Adipocyte (in vitro differentiated cells): ENCODE data around the gene FAM13A.
A peak's percentile ranks its signal among the peaks of the same experiment; 100 is the strongest.

Source experiments
- DNase-seq: peaks from one replicate; pipeline ENCODE4 v3.0.0-alpha.2; 2015; ENCODE audit warnings: low read depth
- H3K27me3 ChIP-seq: replicated peaks from 2 replicates; pipeline ENCODE4 v1.7.0; 2013; ENCODE audit warnings: mild to moderate bottlenecking, low read length, moderate library complexity; ENCODE audit not compliant: control insufficient read depth, insufficient read depth
- H3K36me3 ChIP-seq: 2 replicates; pipeline ENCODE4 v1.7.0; 2013; ENCODE audit warnings: low read length, mild to moderate bottlenecking, moderate library complexity; ENCODE audit not compliant: control insufficient read depth, insufficient read depth, severe bottlenecking
- H3K4me1 ChIP-seq: 2 replicates; pipeline ENCODE4 v1.7.0; 2013; ENCODE audit warnings: mild to moderate bottlenecking, low read length, moderate library complexity; ENCODE audit not compliant: control insufficient read depth, insufficient read depth
- H3K4me3 ChIP-seq: 2 replicates; pipeline ENCODE4 v1.7.0; 2013; ENCODE audit warnings: mild to moderate bottlenecking, low read length, moderate library complexity
- H3K9ac ChIP-seq: 2 replicates; pipeline ENCODE4 v1.7.0; 2013; ENCODE audit warnings: mild to moderate bottlenecking, low read length, moderate library complexity
- H3K9me3 ChIP-seq: 2 replicates; pipeline ENCODE4 v1.7.0; 2013; ENCODE audit warnings: mild to moderate bottlenecking, low read length, moderate library complexity; ENCODE audit not compliant: control insufficient read depth

Gene FAM13A

DNA sequence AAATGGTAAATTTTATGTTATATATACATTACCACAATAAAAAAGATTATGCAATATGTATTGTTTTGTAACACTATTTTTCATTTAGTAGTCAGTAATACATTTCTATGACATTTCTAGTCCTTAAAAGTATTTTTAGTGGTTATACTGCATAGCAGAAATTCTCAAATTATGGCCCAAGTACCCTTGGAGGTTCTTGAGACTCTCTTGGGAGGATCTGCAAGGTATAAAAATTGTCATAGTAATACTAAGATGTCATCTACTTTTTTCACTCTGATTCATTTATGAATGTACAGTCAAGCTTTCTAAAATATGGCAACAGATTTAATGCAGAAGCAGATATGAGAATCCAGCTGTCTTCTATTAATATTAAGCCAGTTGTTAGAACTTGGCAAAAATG, 220.8 kb downstream of the FAM13A start:
- DNase-seq, result no peak
- Histone ChIP-seq H3K9me3 (no peaks in the 10 kb centered on the region), H3K4me3 (no peak overlapping the region), H3K27me3 (no peaks in the 10 kb centered on the region), H3K9ac (no peak overlapping the region), H3K4me1 (peaks cover 2% of the 10 kb centered on the region), H3K36me3 (no peaks in the 10 kb centered on the region)

DNA sequence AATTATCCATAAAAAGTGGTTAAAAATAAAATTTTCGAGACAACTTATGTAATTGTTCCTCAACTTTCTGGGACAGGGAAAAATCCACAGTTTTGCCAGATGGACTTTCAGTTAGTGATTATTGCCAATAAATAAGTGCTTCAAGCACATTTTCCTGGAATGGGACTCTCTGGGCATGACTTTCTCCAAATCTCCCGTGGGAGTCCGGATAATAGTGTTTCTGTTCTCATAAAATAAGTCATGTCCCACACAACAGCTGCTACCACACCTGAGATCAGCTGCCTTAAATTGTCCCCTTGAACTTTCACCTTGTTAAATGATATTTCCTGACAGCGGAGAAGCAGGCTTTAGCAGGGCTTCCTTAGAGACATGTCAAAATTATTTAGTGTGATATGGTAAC, 226.0 kb downstream of the FAM13A start:
- H3K4me3 ChIP-seq, result no peak overlapping the region
- no peak for DNase-seq
- no peaks in the 10 kb centered on the region for H3K27me3 ChIP-seq
- H3K36me3 ChIP-seq, result no peaks in the 10 kb centered on the region
- no peaks in the 10 kb centered on the region for H3K9me3 ChIP-seq
- peaks cover 38% of the 10 kb centered on the region for H3K4me1 ChIP-seq
- H3K9ac ChIP-seq, result no peak overlapping the region

GRCh38 chr4:88830598-88830997, 226.4 kb downstream of the FAM13A start:
- Histone ChIP-seq H3K9ac (no peak overlapping the region), H3K27me3 (no peaks in the 10 kb centered on the region), H3K9me3 (no peaks in the 10 kb centered on the region), H3K4me1 (peaks cover 38% of the 10 kb centered on the region), H3K4me3 (no peak overlapping the region), H3K36me3 (no peaks in the 10 kb centered on the region)
- no peak for DNase-seq

- peak overlapping the region; percentile 51 for H3K9ac ChIP-seq
- no peaks in the 10 kb centered on the region for H3K27me3 ChIP-seq
- peak; percentile 67 for DNase-seq
- H3K4me3 ChIP-seq, result no peak overlapping the region
- no peaks in the 10 kb centered on the region for H3K36me3 ChIP-seq
- H3K4me1 ChIP-seq, result peaks cover 38% of the 10 kb centered on the region
- no peaks in the 10 kb centered on the region for H3K9me3 ChIP-seq
These were observed 228.0 kb downstream of the FAM13A start for GRCh38 chr4:88828842-88829571.

- Histone ChIP-seq H3K9me3 (no peaks in the 10 kb centered on the region), H3K27me3 (no peaks in the 10 kb centered on the region), H3K9ac (no peak overlapping the region), H3K4me3 (no peak overlapping the region), H3K4me1 (peaks cover 38% of the 10 kb centered on the region), H3K36me3 (no peaks in the 10 kb centered on the region)
- no peak for DNase-seq
These were observed 229.5 kb downstream of the FAM13A start for GRCh38 chr4:88827442-88827841.

GRCh38 chr4:88826771-88827170, 230.2 kb downstream of the FAM13A start:
- DNase-seq, result no peak
- no peaks in the 10 kb centered on the region for H3K9me3 ChIP-seq
- no peaks in the 10 kb centered on the region for H3K27me3 ChIP-seq
- H3K9ac ChIP-seq, result no peak overlapping the region
- H3K4me1 ChIP-seq, result peaks cover 42% of the 10 kb centered on the region
- H3K4me3 ChIP-seq, result no peak overlapping the region
- no peaks in the 10 kb centered on the region for H3K36me3 ChIP-seq

DNA sequence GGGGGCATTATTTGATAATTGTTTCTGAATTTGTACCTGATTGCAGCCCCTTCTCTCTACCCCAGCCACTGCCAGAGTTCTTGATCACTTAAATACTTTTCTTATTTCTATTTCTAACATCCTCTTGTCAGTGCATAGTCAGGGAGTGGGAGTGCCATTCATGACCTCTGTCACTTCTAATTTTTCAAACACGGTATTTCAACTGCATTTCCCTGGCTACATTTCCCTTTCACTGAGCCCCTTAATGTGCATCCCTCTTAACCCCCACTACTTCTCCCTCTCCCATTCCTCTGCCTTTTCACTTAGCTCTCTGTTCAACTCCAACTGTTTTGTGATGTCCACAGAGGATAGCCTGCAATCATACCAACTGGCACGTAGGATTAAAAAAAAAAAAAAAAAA, 231.1 kb downstream of the FAM13A start:
- H3K36me3 ChIP-seq, result no peaks in the 10 kb centered on the region
- no peak overlapping the region for H3K9ac ChIP-seq
- no peaks in the 10 kb centered on the region for H3K9me3 ChIP-seq
- H3K4me1 ChIP-seq, result peaks cover 37% of the 10 kb centered on the region
- no peaks in the 10 kb centered on the region for H3K27me3 ChIP-seq
- DNase-seq, result no peak
- H3K4me3 ChIP-seq, result no peak overlapping the region

DNA sequence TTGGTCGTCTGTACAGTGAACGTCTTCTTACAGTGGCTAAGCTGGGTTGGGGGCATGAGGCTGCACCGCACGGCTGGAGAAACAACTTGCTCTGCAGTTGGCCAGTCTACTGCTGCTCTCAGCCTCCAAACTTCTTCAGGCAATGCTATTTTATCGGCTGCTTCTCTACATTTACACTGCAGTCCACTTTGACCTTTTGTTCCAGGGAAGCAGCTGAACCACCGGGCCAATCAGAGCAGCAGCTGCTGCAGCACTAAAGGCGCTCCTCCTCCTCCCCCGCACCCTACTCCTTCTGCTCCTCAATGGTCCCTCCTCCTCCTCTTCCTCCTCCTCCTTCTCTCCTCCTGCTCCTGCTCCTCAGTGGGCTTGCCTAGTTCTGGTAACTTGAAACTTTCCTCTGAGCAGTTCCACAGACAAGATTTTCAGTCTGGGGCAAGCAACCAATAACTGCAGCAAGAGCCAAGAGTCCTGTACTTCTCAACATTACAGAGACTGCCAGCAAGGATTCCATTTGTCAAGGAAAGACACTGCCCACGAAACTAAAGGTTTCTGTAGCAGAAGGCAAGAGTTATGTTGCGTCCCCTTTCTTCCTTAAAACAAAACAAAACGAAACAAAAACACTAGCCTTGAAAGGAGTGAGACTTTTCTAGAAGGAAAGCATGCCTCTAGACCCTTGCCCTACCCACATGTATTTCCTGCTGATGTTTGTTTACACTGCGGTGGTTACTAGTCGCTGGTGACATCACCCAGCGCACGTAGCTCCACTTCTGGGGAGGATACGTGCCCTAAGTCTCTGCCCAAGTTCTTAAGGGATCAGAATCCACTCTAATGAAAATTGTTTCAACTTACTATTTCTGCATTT, 233.7 kb downstream of the FAM13A start:
- peaks cover 40% of the 10 kb centered on the region for H3K4me1 ChIP-seq
- peak; percentile 96 for DNase-seq
- H3K36me3 ChIP-seq, result no peaks in the 10 kb centered on the region
- H3K4me3 ChIP-seq, result peak overlapping the region; percentile 91
- H3K9ac ChIP-seq, result peak overlapping the region; percentile 90
- no peaks in the 10 kb centered on the region for H3K9me3 ChIP-seq
- no peaks in the 10 kb centered on the region for H3K27me3 ChIP-seq

DNA sequence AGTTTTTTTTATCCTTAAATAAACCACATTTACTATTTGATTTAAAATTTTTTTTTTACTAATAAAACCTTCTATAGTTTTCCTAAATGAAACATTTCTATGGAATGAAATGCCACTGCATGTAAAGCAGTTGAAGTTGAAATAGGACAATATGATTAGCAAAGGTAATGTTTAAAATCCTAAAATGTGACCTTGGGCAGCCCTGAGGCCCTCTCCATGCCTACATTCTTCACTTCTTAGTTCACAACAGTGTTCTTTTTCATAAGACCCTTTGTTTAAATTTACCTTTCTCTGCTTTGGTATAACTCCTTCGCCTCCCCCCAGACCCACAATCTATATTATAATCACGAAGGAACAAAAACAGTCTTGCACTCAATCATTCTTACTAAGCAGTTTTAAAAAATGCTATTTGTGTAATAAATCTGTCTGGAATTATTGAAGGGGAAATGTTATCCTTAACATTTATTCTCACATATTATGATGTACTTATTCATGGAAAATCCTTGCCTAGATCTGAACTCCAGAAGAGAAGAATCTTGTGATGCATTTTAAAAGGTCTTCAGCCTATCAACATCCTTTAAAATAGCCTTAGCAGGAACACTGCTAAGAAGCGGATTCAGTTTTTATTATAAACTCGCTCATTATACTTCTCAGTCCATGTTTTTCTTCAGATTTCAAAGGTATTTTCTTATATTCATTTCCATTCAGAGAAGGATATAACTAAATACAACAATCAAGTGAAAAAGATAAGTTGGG, 234.8 kb downstream of the FAM13A start:
- peak overlapping the region; percentile 90 for H3K9ac ChIP-seq
- H3K36me3 ChIP-seq, result no peaks in the 10 kb centered on the region
- no peaks in the 10 kb centered on the region for H3K27me3 ChIP-seq
- no peaks in the 10 kb centered on the region for H3K9me3 ChIP-seq
- DNase-seq, result peak; percentile 40
- H3K4me3 ChIP-seq, result peak overlapping the region; percentile 91
- H3K4me1 ChIP-seq, result peaks cover 32% of the 10 kb centered on the region

GRCh38 chr4:88821522-88821921, 235.5 kb downstream of the FAM13A start:
- Histone ChIP-seq H3K9ac (peak overlapping the region; percentile 90), H3K4me1 (peaks cover 30% of the 10 kb centered on the region), H3K4me3 (peak overlapping the region; percentile 91), H3K36me3 (no peaks in the 10 kb centered on the region), H3K9me3 (no peaks in the 10 kb centered on the region), H3K27me3 (no peaks in the 10 kb centered on the region)
- no peak for DNase-seq
